ENCODE results near the gene BCS1L. TPM values are rescaled to one million over a fixed set of nuclear protein-coding genes. Genes with fewer than 3 reads are reported as not detected.
A peak's percentile ranks its signal among the peaks of the same experiment; 100 is the strongest.

BCS1L gene
- total and polyA plus RNA-seq, 9 of the 15 experiments (the other 6 are each of a cell fraction or from before 2014, with no cell fraction given), result 37.6 to 103 (median 56.7) TPM

GRCh38 chr2:218659258-218659987 is at the start of gene BCS1L, which contains the start of gene ZNF142 (continued):
- TF ChIP-seq SFPQ (IDR thresholded peaks at IDR 0.05; ENCODE audit: low read depth, low read length) (no peak), CREB3L1 (IDR thresholded peaks at IDR 0.05; ENCODE audit: borderline replicate concordance, low read depth) (peak; percentile 75; the same call in 1 of the 2 replicates), HDAC8 (tag; IDR thresholded peaks at IDR 0.05) (no peak), HBP1 (CRISPR knock-in tag; IDR thresholded peaks at IDR 0.05) (no peak), ZNF77 (CRISPR knock-in tag; IDR thresholded peaks at IDR 0.05) (no peak), POLR2B (IDR thresholded peaks at IDR 0.05; ENCODE audit: low read depth, partially characterized antibody) (peak; percentile 38), YBX1 (IDR thresholded peaks at IDR 0.05) (no peak), MTA3 (IDR thresholded peaks at IDR 0.05; ENCODE audit: borderline replicate concordance) (no peak), ZNF778 (CRISPR knock-in tag; IDR thresholded peaks at IDR 0.05) (no peak), BRD9 (IDR thresholded peaks at IDR 0.05; ENCODE audit: low read depth, partially characterized antibody) (no peak), GABPB1 (CRISPR knock-in tag; IDR thresholded peaks at IDR 0.05) (no peak), MNT (conservative IDR thresholded peaks at IDR 0.05) (peak; percentile 79 to 93), ZNF12 (CRISPR knock-in tag; IDR thresholded peaks at IDR 0.05) (no peak), IRF2 (CRISPR knock-in tag; IDR thresholded peaks at IDR 0.05) (no peak), ZNF277 (CRISPR knock-in tag; IDR thresholded peaks at IDR 0.05; ENCODE audit: borderline replicate concordance) (no peak), SREBF2 (CRISPR knock-in tag; IDR thresholded peaks at IDR 0.05) (no peak), SETDB1 (IDR thresholded peaks at IDR 0.05; ENCODE audit: low read length) (no peak), MYC (IDR thresholded peaks at IDR 0.05; ENCODE audit: low read depth, low read length) (peak; percentile 95), MYC (CRISPR knock-in tag; IDR thresholded peaks at IDR 0.05; ENCODE audit: borderline replicate concordance, low read depth) (no peak), ZNF224 (CRISPR knock-in tag; IDR thresholded peaks at IDR 0.05) (no peak), MXI1 (IDR thresholded peaks at IDR 0.05; ENCODE audit: low read depth, low read length) (peak; percentile 63; the same call in 1 of the 2 replicates)

All from K562 (cell line).